GM23338 (cell line): Measurements from ENCODE around the gene NXPH3.

Experiments used
- CREB1 ChIP-seq: fragments of 250-450 bp; sonication (Bioruptor Pico); IDR thresholded peaks from 2 replicates; pipeline ENCODE4 v1.5.0; 2020; ENCODE audit warnings: low read depth, mild to moderate bottlenecking, moderate library complexity
- CTCF ChIP-seq, 2 experiments: fragments of 200-600 bp in 1 of 2; sonication (generic) in 1 of 2; conservative IDR thresholded peaks; 2 replicates each; pipeline versions ENCODE4 v1.5.1 to v1.6.1; 2016 to 2017; ENCODE audit warnings: antibody characterized with exemption in 2 of 2, low read depth in 2 of 2, mild to moderate bottlenecking in 2 of 2, moderate library complexity in 1 of 2
- ETS1 ChIP-seq: IDR thresholded peaks from 2 replicates; pipeline ENCODE4 v1.6.1; 2016; ENCODE audit warnings: antibody characterized with exemption
- EZH2 ChIP-seq: fragments of 200-600 bp; sonication (generic); IDR thresholded peaks from one replicate; pipeline ENCODE4 v1.8.0; 2017; ENCODE audit warnings: antibody characterized with exemption, mild to moderate bottlenecking, low read depth; ENCODE audit not compliant: unreplicated experiment
- EZH2phosphoT487 ChIP-seq: fragments of 200-600 bp; sonication (generic); IDR thresholded peaks from one replicate; pipeline ENCODE4 v1.8.1; 2018; ENCODE audit warnings: antibody characterized with exemption; ENCODE audit not compliant: unreplicated experiment
- JUNB ChIP-seq: IDR thresholded peaks from one replicate; pipeline ENCODE4 v1.6.1; 2016; ENCODE audit warnings: antibody characterized with exemption; ENCODE audit not compliant: unreplicated experiment
- NANOG ChIP-seq: IDR thresholded peaks from 2 replicates; pipeline ENCODE4 v1.6.1; 2016; ENCODE audit warnings: antibody characterized with exemption, borderline replicate concordance
- POLR2AphosphoS5 ChIP-seq: IDR thresholded peaks from 2 replicates; pipeline ENCODE4 v1.6.1; 2016; ENCODE audit warnings: antibody characterized with exemption, low read depth
- STAT1 ChIP-seq: IDR thresholded peaks from one replicate; pipeline ENCODE4 v1.6.1; 2016; ENCODE audit warnings: antibody characterized with exemption; ENCODE audit not compliant: unreplicated experiment
- ZNF114 ChIP-seq: fragments of 250-450 bp; sonication (Bioruptor Pico); IDR thresholded peaks from 2 replicates; pipeline ENCODE4 v1.5.0; 2020; ENCODE audit warnings: mild to moderate bottlenecking, moderate library complexity
- ZNF331 ChIP-seq: fragments of 250-450 bp; sonication (Bioruptor Pico); IDR thresholded peaks from 2 replicates; pipeline ENCODE4 v1.5.0; 2020; ENCODE audit warnings: low read depth, mild to moderate bottlenecking, moderate library complexity
- ZNF462 ChIP-seq: fragments of 250-450 bp; sonication (Bioruptor Pico); IDR thresholded peaks from 2 replicates; pipeline ENCODE4 v1.5.0; 2020; ENCODE audit warnings: mild to moderate bottlenecking, moderate library complexity
- TF ChIP-seq, protein P1 (sequence below): IDR thresholded peaks from one replicate; pipeline ENCODE4 v1.6.1; 2018; ENCODE audit warnings: antibody characterized with exemption; ENCODE audit not compliant: unreplicated experiment

- TF ChIP-seq CTCF (conservative IDR thresholded peaks at IDR 0.05; ENCODE audit: low read depth in 2 of 2) (no peak), EZH2phosphoT487 (no peak), POLR2AphosphoS5 (no peak), EZH2 (no peak), ZNF331 (no peak), CREB1 (CRISPR knock-in tag) (no peak), JUNB (no peak), ETS1 (no peak), NANOG (no peak), STAT1 (no peak), ZNF114 (no peak), ZNF462 (CRISPR knock-in tag) (no peak)
- TF ChIP-seq, protein P1, sequence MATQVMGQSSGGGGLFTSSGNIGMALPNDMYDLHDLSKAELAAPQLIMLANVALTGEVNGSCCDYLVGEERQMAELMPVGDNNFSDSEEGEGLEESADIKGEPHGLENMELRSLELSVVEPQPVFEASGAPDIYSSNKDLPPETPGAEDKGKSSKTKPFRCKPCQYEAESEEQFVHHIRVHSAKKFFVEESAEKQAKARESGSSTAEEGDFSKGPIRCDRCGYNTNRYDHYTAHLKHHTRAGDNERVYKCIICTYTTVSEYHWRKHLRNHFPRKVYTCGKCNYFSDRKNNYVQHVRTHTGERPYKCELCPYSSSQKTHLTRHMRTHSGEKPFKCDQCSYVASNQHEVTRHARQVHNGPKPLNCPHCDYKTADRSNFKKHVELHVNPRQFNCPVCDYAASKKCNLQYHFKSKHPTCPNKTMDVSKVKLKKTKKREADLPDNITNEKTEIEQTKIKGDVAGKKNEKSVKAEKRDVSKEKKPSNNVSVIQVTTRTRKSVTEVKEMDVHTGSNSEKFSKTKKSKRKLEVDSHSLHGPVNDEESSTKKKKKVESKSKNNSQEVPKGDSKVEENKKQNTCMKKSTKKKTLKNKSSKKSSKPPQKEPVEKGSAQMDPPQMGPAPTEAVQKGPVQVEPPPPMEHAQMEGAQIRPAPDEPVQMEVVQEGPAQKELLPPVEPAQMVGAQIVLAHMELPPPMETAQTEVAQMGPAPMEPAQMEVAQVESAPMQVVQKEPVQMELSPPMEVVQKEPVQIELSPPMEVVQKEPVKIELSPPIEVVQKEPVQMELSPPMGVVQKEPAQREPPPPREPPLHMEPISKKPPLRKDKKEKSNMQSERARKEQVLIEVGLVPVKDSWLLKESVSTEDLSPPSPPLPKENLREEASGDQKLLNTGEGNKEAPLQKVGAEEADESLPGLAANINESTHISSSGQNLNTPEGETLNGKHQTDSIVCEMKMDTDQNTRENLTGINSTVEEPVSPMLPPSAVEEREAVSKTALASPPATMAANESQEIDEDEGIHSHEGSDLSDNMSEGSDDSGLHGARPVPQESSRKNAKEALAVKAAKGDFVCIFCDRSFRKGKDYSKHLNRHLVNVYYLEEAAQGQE: no peak
Observed at GRCh38 chr17:49530118-49530517, 45.6 kb upstream of the NXPH3 start.
